H1 (cell line): ENCODE results near the gene CDK8. TPM values are rescaled to one million over a fixed set of nuclear protein-coding genes. Genes with fewer than 3 reads are reported as not detected.
A peak's percentile ranks its signal among the peaks of the same experiment; 100 is the strongest.

ENCODE experiments used
- CTCF ChIA-PET: fragments of 300-600 bp; sonication (Branson Sonifier 250); formaldehyde crosslinking; loops from one replicate; lab custom pipeline; 2021; ENCODE audit not compliant: partially characterized antibody; lab: Charles Lee
- POLR2A ChIA-PET: fragments of 300-600 bp; sonication (Branson Sonifier 250); formaldehyde crosslinking; loops from one replicate; lab custom pipeline; 2021; ENCODE audit warnings: inconsistent platforms; ENCODE audit not compliant: partially characterized antibody; lab: Charles Lee
- DNase-seq, 2 experiments: peaks; one replicate each; pipeline versions ENCODE4 v3.0.0 to v3.0.0-alpha.2; 2010 to 2022; ENCODE audit warnings: low spot score in 2 of 2, low read depth in 1 of 2, mixed read lengths in 1 of 2
- FAIRE-seq: peaks from 2 replicates; lab custom pipeline; 2011; peaks lifted over from hg19 to GRCh38; lab: Jason Lieb, UNC
- H2AFZ ChIP-seq: 2 replicates; pipeline ENCODE4 v1.8.1; 2012; ENCODE audit warnings: low read length, inconsistent platforms
- H2AK5ac ChIP-seq: 2 replicates; pipeline ENCODE4 v1.6.1; 2013; ENCODE audit warnings: low read depth, low read length
- H2BK120ac ChIP-seq: replicated peaks from 2 replicates; pipeline ENCODE3; 2013; ENCODE audit warnings: low read depth, low read length, inconsistent platforms
- H2BK12ac ChIP-seq: 2 replicates; pipeline ENCODE4 v1.6.1; 2013; ENCODE audit warnings: low read depth, low read length
- H2BK15ac ChIP-seq: 2 replicates; pipeline ENCODE4 v1.6.1; 2013; ENCODE audit warnings: low read length
- H2BK20ac ChIP-seq: 2 replicates; pipeline ENCODE4 v1.6.1; 2013; ENCODE audit warnings: low read length
- H2BK5ac ChIP-seq: 2 replicates; pipeline ENCODE4 v1.6.1; 2013; ENCODE audit warnings: low read depth, low read length
- H3K14ac ChIP-seq: 2 replicates; pipeline ENCODE4 v1.6.1; 2013; ENCODE audit warnings: inconsistent platforms; ENCODE audit not compliant: insufficient read length
- H3K18ac ChIP-seq: 2 replicates; pipeline ENCODE4 v1.6.1; 2013; ENCODE audit warnings: low read length; ENCODE audit errors: extremely low read depth
- H3K23ac ChIP-seq: 2 replicates; pipeline ENCODE4 v1.6.1; 2013; ENCODE audit warnings: inconsistent platforms; ENCODE audit not compliant: insufficient read length
- H3K23me2 ChIP-seq: 2 replicates; pipeline ENCODE4 v1.6.1; 2013; ENCODE audit warnings: low read depth, low read length
- H3K27ac ChIP-seq: 2 replicates; pipeline ENCODE4 v1.6.1; 2011; ENCODE audit warnings: low read depth, low read length, inconsistent platforms
- H3K27me3 ChIP-seq, 4 experiments: replicated peaks in 1 of 4; 1 replicate in 1 of 4; 2 replicates in 3 of 4; pipeline versions ENCODE4 v1.6.1 to v1.8.1; 2011 to 2013; ENCODE audit warnings: low read length in 3 of 4, mild to moderate bottlenecking in 3 of 4, inconsistent platforms in 2 of 4, mixed read lengths in 2 of 4, moderate library complexity in 1 of 4; ENCODE audit not compliant: control insufficient read depth in 3 of 4, insufficient read depth in 3 of 4; ENCODE audit errors: extremely low read depth in 1 of 4
- H3K36me3 ChIP-seq, 4 experiments: 2 replicates each; pipeline versions ENCODE4 v1.6.1 to v1.8.1; 2011 to 2013; ENCODE audit warnings: mild to moderate bottlenecking in 4 of 4, low read length in 3 of 4, moderate library complexity in 2 of 4, control low read depth in 1 of 4, inconsistent platforms in 1 of 4; ENCODE audit not compliant: insufficient read depth in 4 of 4, control insufficient read depth in 2 of 4
- H3K4ac ChIP-seq: replicated peaks from 2 replicates; pipeline ENCODE3; 2013; ENCODE audit warnings: low read length, low read depth, mixed read lengths, inconsistent platforms; ENCODE audit not compliant: insufficient read length
- H3K4me1 ChIP-seq, 4 experiments: replicated peaks in 1 of 4; 1 replicate in 1 of 4; 2 replicates in 3 of 4; pipeline versions ENCODE4 v1.6.1 to v1.8.1; 2011 to 2013; ENCODE audit warnings: low read length in 3 of 4, inconsistent platforms in 2 of 4, mixed read lengths in 1 of 4; ENCODE audit not compliant: insufficient read depth in 4 of 4, control insufficient read depth in 3 of 4
- H3K4me2 ChIP-seq, 2 experiments: 2 replicates each; pipeline versions ENCODE4 v1.6.1 to v1.8.1; 2011 to 2013; ENCODE audit warnings: low read depth in 2 of 2, low read length in 2 of 2, control low read depth in 1 of 2, inconsistent platforms in 1 of 2, mild to moderate bottlenecking in 1 of 2; ENCODE audit not compliant: insufficient read depth in 1 of 2
- H3K4me3 ChIP-seq, 4 experiments: fragments of 200-600, 300-600 bp in 1 of 4; sonication (generic), shearing (Covaris generic), sonication (Bioruptor Twin) in 1 of 4; 2 replicates each; pipeline versions ENCODE4 v1.5.1 to v1.8.1; 2011 to 2016; ENCODE audit warnings: low read length in 4 of 4, low read depth in 3 of 4, control low read depth in 2 of 4, inconsistent platforms in 2 of 4, mild to moderate bottlenecking in 2 of 4, mixed read lengths in 1 of 4, moderate library complexity in 1 of 4; ENCODE audit not compliant: insufficient read depth in 2 of 4; ENCODE audit errors: extremely low read depth in 1 of 4
- H3K56ac ChIP-seq: replicated peaks from 2 replicates; pipeline ENCODE3; 2013; ENCODE audit warnings: low read depth, mild to moderate bottlenecking, mixed read lengths, low read length, inconsistent platforms; ENCODE audit not compliant: insufficient read length
- H3K79me1 ChIP-seq: 2 replicates; pipeline ENCODE4 v1.6.1; 2013; ENCODE audit warnings: low read depth, low read length, control low read depth
- H3K79me2 ChIP-seq, 2 experiments: 2 replicates each; pipeline versions ENCODE4 v1.6.1 to v1.8.1; 2012 to 2013; ENCODE audit warnings: low read length in 2 of 2, mild to moderate bottlenecking in 2 of 2, inconsistent platforms in 1 of 2; ENCODE audit not compliant: insufficient read depth in 2 of 2, control insufficient read depth in 1 of 2
- H3K9ac ChIP-seq, 4 experiments: replicated peaks in 1 of 4; 1 replicate in 1 of 4; 2 replicates in 3 of 4; pipeline versions ENCODE4 v1.6.1 to v1.8.1; 2011 to 2013; ENCODE audit warnings: low read depth in 3 of 4, low read length in 3 of 4, control low read depth in 2 of 4, mild to moderate bottlenecking in 2 of 4, moderate library complexity in 2 of 4, inconsistent platforms in 1 of 4; ENCODE audit errors: extremely low read depth in 1 of 4
- H3K9me3 ChIP-seq, 2 experiments: 2 replicates each; pipeline versions ENCODE4 v1.6.1 to v1.8.1; 2012 to 2013; ENCODE audit warnings: mild to moderate bottlenecking in 2 of 2, moderate library complexity in 2 of 2, control low read depth in 1 of 2, inconsistent platforms in 1 of 2, low read depth in 1 of 2, low read length in 1 of 2, mixed read lengths in 1 of 2; ENCODE audit not compliant: insufficient read depth in 2 of 2
- H4K20me1 ChIP-seq, 2 experiments: replicated peaks in 1 of 2; 2 replicates each; pipeline versions ENCODE3 to v1.8.1; 2011 to 2013; ENCODE audit warnings: inconsistent platforms in 2 of 2, low read length in 2 of 2, mild to moderate bottlenecking in 1 of 2; ENCODE audit not compliant: insufficient read depth in 2 of 2, control insufficient read depth in 1 of 2
- H4K5ac ChIP-seq: 2 replicates; pipeline ENCODE4 v1.6.1; 2013; ENCODE audit warnings: low read length, low read depth, mixed read lengths, inconsistent platforms; ENCODE audit not compliant: insufficient read length
- H4K8ac ChIP-seq: 2 replicates; pipeline ENCODE4 v1.8.0; 2013; ENCODE audit warnings: mild to moderate bottlenecking, moderate library complexity, low read length, inconsistent platforms; ENCODE audit not compliant: insufficient read depth; ENCODE audit errors: extremely low read depth
- H4K91ac ChIP-seq: replicated peaks from 2 replicates; pipeline ENCODE3; 2013; ENCODE audit warnings: low read length, mixed read lengths, inconsistent platforms; ENCODE audit not compliant: insufficient read length
- CBX8 ChIP-seq: fragments of 300-800, 300-1000 bp; sonication (generic); IDR thresholded peaks from 2 replicates; pipeline ENCODE4 v1.7.1; 2016; ENCODE audit warnings: low read depth, low read length, borderline replicate concordance
- KDM4A ChIP-seq: IDR thresholded peaks from one replicate; pipeline ENCODE4 v1.7.1; 2012; ENCODE audit warnings: low read depth, mild to moderate bottlenecking, moderate library complexity, low read length, inconsistent platforms; ENCODE audit not compliant: severe bottlenecking
- NANOG ChIP-seq: IDR thresholded peaks from 2 replicates; pipeline ENCODE4 v1.6.1; 2011; ENCODE audit warnings: low read length, low read depth, mild to moderate bottlenecking, inconsistent platforms; ENCODE audit not compliant: insufficient read depth, poor library complexity, severe bottlenecking
- PHF8 ChIP-seq: fragments of 200-600 bp; sonication (generic); conservative IDR thresholded peaks from 2 replicates; pipeline ENCODE4 v1.7.1; 2012; ENCODE audit warnings: low read depth, mild to moderate bottlenecking, inconsistent platforms, low read length, moderate library complexity
- SIX5 ChIP-seq: IDR thresholded peaks from 2 replicates; pipeline ENCODE4 v1.6.1; 2011; ENCODE audit warnings: mild to moderate bottlenecking, low read depth, low read length
- TAF1 ChIP-seq: IDR thresholded peaks from 2 replicates; pipeline ENCODE4 v1.6.1; 2011; ENCODE audit warnings: mild to moderate bottlenecking, low read depth, low read length
- WGBS, 2 experiments: shearing (Covaris generic) in 1 of 2; methylation state at CpG; one replicate each; pipeline versions ENCODE4 v1.1.6 to v1.1.7; 2013 to 2015; ENCODE audit warnings: low lambda C conversion rate in 2 of 2, mixed read lengths in 2 of 2, inconsistent platforms in 1 of 2, low coverage in 1 of 2, missing lambda C conversion rate in 1 of 2; ENCODE audit not compliant: insufficient replicate concordance in 2 of 2, insufficient coverage in 1 of 2, insufficient read length in 1 of 2; ENCODE audit errors: extremely low coverage in 1 of 2, missing lambda C conversion rate in 1 of 2; 5-methylcytosine and 5-hydroxymethylcytosine counted together
- long read RNA-seq, 2 experiments: library from RNA in 1 of 2; library from capped mRNA in 1 of 2; stranded (forward); transcript quantifications; one replicate each; pipeline ENCODE4 v2.0.0, GENCODE V29; 2021; ENCODE audit warnings: inconsistent platforms in 1 of 2
- polyA minus RNA-seq, 3 experiments: library from RNA; depleted of rRNA, polyadenylated mRNA; stranded (reverse); fragments of >200 nt; gene quantifications; 1 replicate in 2 of 3; 2 replicates in 1 of 3; pipeline ENCODE4 v1.2.3, GENCODE V29; 2011
- polyA plus RNA-seq, 7 experiments: library from polyadenylated mRNA; depleted of rRNA in 3 of 7; stranded (reverse) in 5 of 7; unstranded in 2 of 7; fragments of >200 nt in 5 of 7; fragments of 200-250 nt in 2 of 7; gene quantifications; 1 replicate in 5 of 7; 2 replicates in 1 of 7; 4 replicates in 1 of 7; pipeline versions ENCODE4 v1.2.1 to v1.2.3, GENCODE V29; 2011 to 2013; ENCODE audit warnings: missing spikeins in 2 of 7, mixed read lengths in 2 of 7
- total RNA-seq: library from RNA; stranded (reverse); fragmentation: NEBNext Ultra II Directional; extraction: Animal tissue kit (Norgen Biotek cat#: 25700); gene quantifications from 2 replicates; pipeline ENCODE4 v1.2.1, GENCODE V29; 2021
- TF ChIP-seq, protein P1 (sequence below): IDR thresholded peaks from 2 replicates; pipeline ENCODE4 v1.6.1; 2012; ENCODE audit warnings: inconsistent platforms

The CDK8 gene
- 22.1 and 23.7 TPM in 2 replicates for total RNA-seq
- 14.1 and 25.6 TPM in 2 replicates for polyA plus RNA-seq (2011; rRNA removed)
- 22.6 TPM for polyA plus RNA-seq (2011; cell fraction: cytosol; rRNA removed)
- polyA plus RNA-seq (2011; cell fraction: nucleus; rRNA removed) = 20.3 TPM
- 16.3 to 18.6 TPM (median 18.0 TPM) in 4 replicates for polyA plus RNA-seq (2012, experiment 1 of 2)
- 3.3 TPM for polyA plus RNA-seq (2012, experiment 2 of 2)
- 22.8 TPM for polyA plus RNA-seq (2013, experiment 1 of 2)
- polyA plus RNA-seq (2013, experiment 2 of 2) = 20.2 TPM
- 41.1 and 43.9 TPM in 2 replicates for polyA minus RNA-seq (2011; rRNA and poly(A)+ RNA removed)
- polyA minus RNA-seq (2011; cell fraction: cytosol; rRNA and poly(A)+ RNA removed) = 16.9 TPM
- polyA minus RNA-seq (2011; cell fraction: nucleus; rRNA and poly(A)+ RNA removed) = 23.4 TPM
- long read RNA-seq, experiment 1, partial matches to known transcripts = 8 of 24 reads
- long read RNA-seq, experiment 1, other reads (novel, unspliced or antisense) = 10 of 24 reads
- long read RNA-seq, experiment 2, partial matches to known transcripts = 0 of 2 reads
- long read RNA-seq, experiment 2, other reads (novel, unspliced or antisense) = 2 of 2 reads

DNA sequence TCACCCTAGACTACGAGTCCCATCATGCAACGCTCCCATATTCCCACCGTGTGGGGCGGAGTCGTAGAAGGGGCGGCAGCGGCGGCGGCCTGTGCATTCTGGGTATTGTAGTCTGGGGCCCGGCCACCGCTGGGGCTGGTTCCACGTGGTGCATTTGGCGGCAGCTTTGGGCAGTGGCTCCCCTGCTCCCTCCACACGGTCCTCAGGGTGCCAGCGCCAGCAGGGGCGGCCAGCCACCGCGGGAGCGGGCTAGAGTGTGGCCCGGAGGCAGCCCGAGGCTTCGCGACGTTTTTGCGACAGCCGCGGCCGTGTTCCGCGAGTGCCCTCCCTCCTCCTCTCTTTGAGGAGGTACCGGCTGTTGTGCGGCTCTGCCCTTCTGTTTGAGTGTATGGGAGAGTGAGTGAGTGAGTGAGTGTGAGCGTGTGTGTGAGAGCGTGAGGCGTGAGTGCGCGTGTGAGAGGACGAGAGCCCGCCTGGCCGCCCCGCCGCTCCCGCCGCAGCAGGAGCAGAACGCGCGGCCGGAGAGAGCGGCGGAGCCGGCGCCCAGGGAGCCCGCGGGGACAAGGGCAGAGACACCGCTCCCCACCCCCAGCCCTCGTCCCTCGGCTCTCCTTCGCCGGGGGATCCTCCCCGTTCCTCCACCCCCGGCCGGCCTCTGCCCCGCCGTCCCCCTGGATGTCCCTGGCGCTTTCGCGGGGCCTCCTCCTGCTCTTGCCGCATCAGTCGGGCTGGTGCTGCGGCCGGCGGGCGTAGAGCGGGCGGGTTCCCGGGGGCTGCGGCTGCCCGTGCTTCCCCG lies at the start of gene CDK8:
Gene CDK8, plus strand, starts transcription at position 343 of the 796 bp plus-strand sequence. CDS start 513 bp downstream, outside the sequence.
- peak within 1 kb of the TSS; percentile 91 for H3K4ac ChIP-seq
- peak within 1 kb of the TSS; percentile 99 for H2BK5ac ChIP-seq
- no peaks in the 10 kb centered on the region for H3K9me3 ChIP-seq
- H3K27ac ChIP-seq = peak within 1 kb of the TSS; percentile 96
- H3K27me3 ChIP-seq = no peaks in the 10 kb centered on the region
- H3K23ac ChIP-seq = no peak within 1 kb of the TSS
- ChIA-PET POLR2A (interaction anchor here (1.9 kb wide), 1 partner anchor 22 kb away, joined by 5 read pairs; no protein-coding TSS in a partner anchor), CTCF (interaction anchor here (1.0 kb wide), 1 partner anchor 56 kb away, joined by 3 read pairs; no protein-coding TSS in a partner anchor)
- FAIRE-seq (peak; percentile 58), DNase-seq (peak; percentile 38 to 91)
- H3K79me2 ChIP-seq = peaks cover 4 to 45% of the 10 kb centered on the region in 2 experiments; a peak in 3 of 4 replicates
- H2AK5ac ChIP-seq = no peak within 1 kb of the TSS
- peak within 1 kb of the TSS; percentile 67; the same call in 1 of the 2 replicates for H2BK15ac ChIP-seq
- H4K5ac ChIP-seq = peak within 1 kb of the TSS; percentile 99
- H2BK20ac ChIP-seq = no peak within 1 kb of the TSS
- peak within 1 kb of the TSS; percentile 98 for H3K56ac ChIP-seq
- no peaks in the 10 kb centered on the region for H3K79me1 ChIP-seq
- no peak within 1 kb of the TSS for H2BK12ac ChIP-seq
- H4K91ac ChIP-seq = peak within 1 kb of the TSS; percentile 98
- H4K8ac ChIP-seq = peak within 1 kb of the TSS; percentile 97; the same call in 1 of the 2 replicates
- peak within 1 kb of the TSS; percentile 100 for H2AFZ ChIP-seq
- WGBS, 2 experiments = 3% methylated on average over 20 of the region's 79 CpGs; no CpG with 5 or more reads in 1 of the 2 experiments
- H3K36me3 ChIP-seq = no peaks in the 10 kb centered on the region
- peak within 1 kb of the TSS; percentile 89 to 93 (median 89) for H3K4me3 ChIP-seq
- H3K14ac ChIP-seq = no peak within 1 kb of the TSS
- peaks cover 4 to 7% of the 10 kb centered on the region in 2 experiments for H4K20me1 ChIP-seq
- H3K4me1 ChIP-seq = peaks cover 0 to 3% (median 0%) of the 10 kb centered on the region in 4 experiments; a peak in 1 of 7 replicates
- no peak within 1 kb of the TSS for H2BK120ac ChIP-seq
- peak within 1 kb of the TSS; percentile 99 for H3K18ac ChIP-seq
- peak within 1 kb of the TSS; percentile 61 to 84 for H3K4me2 ChIP-seq
- H3K23me2 ChIP-seq = peaks cover 7% of the 10 kb centered on the region; the same call in 1 of the 2 replicates
- peak within 1 kb of the TSS; percentile 82 to 95 (median 87) for H3K9ac ChIP-seq
- TF ChIP-seq PHF8 (peak; percentile 79), SIX5 (peak; percentile 93), CBX8 (no peak), TAF1 (peak; percentile 85; the same call in 1 of the 2 replicates), NANOG (no peak), KDM4A (peak; percentile 85)
- TF ChIP-seq, protein P1, sequence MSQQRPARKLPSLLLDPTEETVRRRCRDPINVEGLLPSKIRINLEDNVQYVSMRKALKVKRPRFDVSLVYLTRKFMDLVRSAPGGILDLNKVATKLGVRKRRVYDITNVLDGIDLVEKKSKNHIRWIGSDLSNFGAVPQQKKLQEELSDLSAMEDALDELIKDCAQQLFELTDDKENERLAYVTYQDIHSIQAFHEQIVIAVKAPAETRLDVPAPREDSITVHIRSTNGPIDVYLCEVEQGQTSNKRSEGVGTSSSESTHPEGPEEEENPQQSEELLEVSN = peak; percentile 54; the same call in 1 of the 2 replicates
